GM12878 (cell line): Measurements from ENCODE around the gene PRR5.

Source experiments
- ASH2L ChIP-seq: fragments of 300-600, 200-600 bp; sonication (generic); IDR thresholded peaks from 2 replicates; pipeline ENCODE4 v1.6.1; 2017; ENCODE audit warnings: low read depth, mild to moderate bottlenecking, borderline replicate concordance
- ATF2 ChIP-seq: IDR thresholded peaks from 2 replicates; pipeline ENCODE4 v1.6.1; 2012; ENCODE audit warnings: low read length, inconsistent platforms
- BHLHE40 ChIP-seq, 2 experiments: fragments of 450-650 bp in 1 of 2; IDR thresholded peaks; 2 replicates each; pipeline ENCODE4 v1.6.1; 2011 to 2017; ENCODE audit warnings: low read depth in 2 of 2, borderline replicate concordance in 1 of 2, improper control_type of control experiment in 1 of 2, low read length in 1 of 2, mild to moderate bottlenecking in 1 of 2
- CTCF ChIP-seq, 3 experiments: IDR thresholded peaks in 2 of 3; conservative IDR thresholded peaks in 1 of 3; 2 replicates each; pipeline ENCODE4 v1.5.1; 2011; ENCODE audit warnings: low read depth in 3 of 3, low read length in 3 of 3, mild to moderate bottlenecking in 3 of 3, control low read depth in 2 of 3, moderate library complexity in 2 of 3, inconsistent platforms in 1 of 3, mixed read lengths in 1 of 3; ENCODE audit not compliant: control insufficient read depth in 2 of 3, insufficient read depth in 1 of 3; ENCODE audit errors: extremely low read depth in 1 of 3
- RBBP5 ChIP-seq: fragments of 200-600 bp; sonication (generic); conservative IDR thresholded peaks from 2 replicates; pipeline ENCODE4 v1.6.1; 2016

GRCh38 chr22:44703255-44703870, 1.4 kb downstream of the PRR5 start:
- TF ChIP-seq BHLHE40 (IDR thresholded peaks at IDR 0.05; ENCODE audit: borderline replicate concordance in 1 of 2, low read depth in 2 of 2, low read length in 1 of 2) (no peak), CTCF (IDR thresholded peaks at IDR 0.05 in 2 of 3, conservative IDR thresholded peaks at IDR 0.05 in 1 of 3; ENCODE audit: control insufficient read depth in 2 of 3, extremely low read depth in 1 of 3, insufficient read depth in 1 of 3, low read depth in 3 of 3, low read length in 3 of 3) (no peak), RBBP5 (no peak), ASH2L (no peak), ATF2 (no peak)
